Activated T-cell treated with anti-CD3 and anti-CD28 coated beads, Interleukin-2, amount 50 U/mL, for 4 hours (primary cell): ENCODE results near the gene SNTN. TPM values are rescaled to one million over a fixed set of nuclear protein-coding genes. Genes with fewer than 3 reads are reported as not detected.

ENCODE experiments used
- ATAC-seq, 2 donors: fragments of 200-7000 bp; cut with Tn5 transposase; one replicate each; pipeline ENCODE4 v1.10.0; 2021
- DNase-seq: peaks from one replicate; pipeline ENCODE4 v3.0.0-alpha.2; 2020
- H3K27me3 Mint-ChIP-seq: one replicate; pipeline ENCODE4 v1.8.0; 2021; ENCODE audit warnings: low read depth, mixed read lengths
- H3K36me3 Mint-ChIP-seq: one replicate; pipeline ENCODE4 v1.8.0; 2022; ENCODE audit warnings: mixed read lengths; ENCODE audit not compliant: insufficient read depth
- H3K4me1 Mint-ChIP-seq: one replicate; pipeline ENCODE4 v1.8.0; 2021; ENCODE audit warnings: low read depth, mixed read lengths
- H3K4me3 Mint-ChIP-seq: one replicate; pipeline ENCODE4 v1.8.0; 2021; ENCODE audit warnings: mild to moderate bottlenecking, moderate library complexity, mixed read lengths
- H3K9me3 Mint-ChIP-seq: one replicate; pipeline ENCODE4 v1.8.0; 2021; ENCODE audit warnings: mixed read lengths
- total RNA-seq, 3 donors: library from RNA; stranded (reverse); gene quantifications; one replicate each; pipeline ENCODE4 v1.2.1, GENCODE V29; 2021

The SNTN gene
- total RNA-seq, 3 donors from 2014 or later: not detected

- DNase-seq: no peak
- Mint-ChIP-seq H3K9me3 (peaks cover 20% of the 10 kb centered on the region), H3K4me1 (no peaks in the 10 kb centered on the region), H3K36me3 (no peaks in the 10 kb centered on the region), H3K27me3 (peaks cover 3% of the 10 kb centered on the region), H3K4me3 (no peak overlapping the region)
- no peak for ATAC-seq
Measured at GRCh38 chr3:63693351-63693750, 40.9 kb downstream of the SNTN start.

GRCh38 chr3:63705092-63705645, 52.7 kb downstream of the SNTN start:
- no peaks in the 10 kb centered on the region for H3K4me1 Mint-ChIP-seq
- no peaks in the 10 kb centered on the region for H3K9me3 Mint-ChIP-seq
- H3K27me3 Mint-ChIP-seq: no peaks in the 10 kb centered on the region
- H3K4me3 Mint-ChIP-seq: no peak overlapping the region
- DNase-seq: no peak
- no peak for ATAC-seq
- no peaks in the 10 kb centered on the region for H3K36me3 Mint-ChIP-seq

- H3K4me3 Mint-ChIP-seq: no peak overlapping the region
- no peak for ATAC-seq
- no peaks in the 10 kb centered on the region for H3K27me3 Mint-ChIP-seq
- no peaks in the 10 kb centered on the region for H3K9me3 Mint-ChIP-seq
- H3K4me1 Mint-ChIP-seq: no peaks in the 10 kb centered on the region
- DNase-seq: no peak
- no peaks in the 10 kb centered on the region for H3K36me3 Mint-ChIP-seq
Measured at GRCh38 chr3:63706321-63707085, 54.0 kb downstream of the SNTN start.

GRCh38 chr3:63707731-63708130, 55.3 kb downstream of the SNTN start:
- no peaks in the 10 kb centered on the region for H3K36me3 Mint-ChIP-seq
- ATAC-seq (no peak), DNase-seq (no peak)
- no peaks in the 10 kb centered on the region for H3K9me3 Mint-ChIP-seq
- no peaks in the 10 kb centered on the region for H3K27me3 Mint-ChIP-seq
- H3K4me3 Mint-ChIP-seq: no peak overlapping the region
- H3K4me1 Mint-ChIP-seq: no peaks in the 10 kb centered on the region

GRCh38 chr3:63709576-63709975, 57.1 kb downstream of the SNTN start:
- ATAC-seq: no peak
- DNase-seq: no peak
- H3K27me3 Mint-ChIP-seq: no peaks in the 10 kb centered on the region
- no peaks in the 10 kb centered on the region for H3K9me3 Mint-ChIP-seq
- no peaks in the 10 kb centered on the region for H3K36me3 Mint-ChIP-seq
- H3K4me3 Mint-ChIP-seq: no peak overlapping the region
- no peaks in the 10 kb centered on the region for H3K4me1 Mint-ChIP-seq

Other genes with a start within 250 kb of the SNTN start
- gene C3orf49, start 166.6 kb downstream of the SNTN start, total RNA-seq: not detected
- gene THOC7, start 211.1 kb downstream of the SNTN start, total RNA-seq: 10 to 100 TPM; 70.5 to 80.3 (median 74.5) TPM
- 10 to 100 TPM; 19.9 to 26.7 (median 23.7) TPM for gene ATXN7, start 211.2 kb downstream of the SNTN start, total RNA-seq